ENCODE results near the gene MT1B. TPM values are rescaled to one million over a fixed set of nuclear protein-coding genes. Genes with fewer than 3 reads are reported as not detected.

The MT1B gene
- total and polyA plus RNA-seq, 9 of the 15 experiments (the other 6 are each of a cell fraction or from before 2014, with no cell fraction given): not detected

GRCh38 chr16:56652600-56652999, 914 bp downstream of the MT1B start (continued):
- TF ChIP-seq, protein P1, sequence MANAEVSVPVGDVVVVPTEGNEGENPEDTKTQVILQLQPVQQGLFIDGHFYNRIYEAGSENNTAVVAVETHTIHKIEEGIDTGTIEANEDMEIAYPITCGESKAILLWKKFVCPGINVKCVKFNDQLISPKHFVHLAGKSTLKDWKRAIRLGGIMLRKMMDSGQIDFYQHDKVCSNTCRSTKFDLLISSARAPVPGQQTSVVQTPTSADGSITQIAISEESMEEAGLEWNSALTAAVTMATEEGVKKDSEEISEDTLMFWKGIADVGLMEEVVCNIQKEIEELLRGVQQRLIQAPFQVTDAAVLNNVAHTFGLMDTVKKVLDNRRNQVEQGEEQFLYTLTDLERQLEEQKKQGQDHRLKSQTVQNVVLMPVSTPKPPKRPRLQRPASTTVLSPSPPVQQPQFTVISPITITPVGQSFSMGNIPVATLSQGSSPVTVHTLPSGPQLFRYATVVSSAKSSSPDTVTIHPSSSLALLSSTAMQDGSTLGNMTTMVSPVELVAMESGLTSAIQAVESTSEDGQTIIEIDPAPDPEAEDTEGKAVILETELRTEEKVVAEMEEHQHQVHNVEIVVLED (CRISPR knock-in tag; IDR thresholded peaks at IDR 0.05): no peak
- TF ChIP-seq HNRNPLL (IDR thresholded peaks at IDR 0.05; ENCODE audit: low read depth, low read length, poor library complexity, severe bottlenecking) (no peak), HCFC1 (IDR thresholded peaks at IDR 0.05; ENCODE audit: low read depth, low read length) (no peak), SMC3 (conservative IDR thresholded peaks at IDR 0.05; ENCODE audit: insufficient read depth, low read depth, low read length) (no peak)

DNA sequence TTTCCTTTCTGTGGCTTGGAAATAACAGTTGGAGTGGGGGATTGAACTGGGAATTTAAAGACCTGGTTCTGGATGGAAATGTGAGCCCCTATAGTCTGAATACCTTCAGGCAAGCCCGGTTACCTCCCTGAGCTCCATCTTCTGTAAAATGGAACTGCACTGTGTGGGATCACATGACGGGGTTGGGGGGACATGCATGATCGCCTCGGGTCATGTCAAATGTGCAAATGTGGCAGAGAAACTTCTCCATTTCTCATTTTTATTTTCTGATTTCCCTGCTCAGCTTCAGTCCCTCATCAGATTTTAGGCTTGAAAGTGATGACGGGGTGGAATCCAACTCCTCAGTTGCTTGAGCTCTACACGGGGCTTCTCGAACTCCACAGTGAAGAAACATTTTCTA, 1.5 kb downstream of the MT1B start:
- no peak overlapping the region for H2AFZ ChIP-seq (ENCODE audit: low read depth, low read length)
- no peak overlapping the region for H3K27ac ChIP-seq (ENCODE audit: extremely low read depth, low read depth, low read length)
- ATAC-seq (no peak), FAIRE-seq (no peak), DNase-seq (ENCODE audit: extremely low read depth in 1 of 4, low spot score in 3 of 4) (no peak)
- H3K9me1 ChIP-seq (ENCODE audit: control insufficient read depth, insufficient read depth, low read length): no peaks in the 10 kb centered on the region
- H3K4me3 ChIP-seq: no peak overlapping the region
- intact Hi-C loops (cut with micrococcal nuclease): no loop called here
- H4K20me1 ChIP-seq (replicated peaks; ENCODE audit: control insufficient read depth, insufficient read depth, low read length): no peaks in the 10 kb centered on the region
- H3K9ac ChIP-seq (ENCODE audit: insufficient read depth in 1 of 2, low read depth in 2 of 2, low read length in 2 of 2): no peak overlapping the region
- 0% methylated on average over 7 of the region's 7 CpGs for WGBS (ENCODE audit: insufficient coverage, low coverage, missing lambda C conversion rate)
- no TSS peak for BruUV-seq (replicated peaks)
- no peaks in the 10 kb centered on the region for H3K36me3 ChIP-seq (ENCODE audit: control insufficient read depth, insufficient read depth, low read length)
- peaks cover 27 to 67% of the 10 kb centered on the region in 2 experiments; a peak in 4 of 5 replicates for H3K27me3 ChIP-seq (ENCODE audit: control insufficient read depth in 2 of 2, insufficient read depth in 2 of 2, low read length in 2 of 2)
- peaks cover 0 to 6% of the 10 kb centered on the region in 2 experiments; a peak in 2 of 5 replicates for H3K4me1 ChIP-seq (replicated peaks in 1 of 2; ENCODE audit: control insufficient read depth in 2 of 2, insufficient read depth in 2 of 2, low read length in 2 of 2)
- H3K4me2 ChIP-seq (ENCODE audit: insufficient read depth, low read length): no peak overlapping the region
- no peaks in the 10 kb centered on the region for H3K79me2 ChIP-seq (ENCODE audit: control insufficient read depth, insufficient read depth, low read length)
- CTCF ChIA-PET (ENCODE audit: low intra/inter-chr PET ratio): no interaction called here
- H3K9me3 ChIP-seq (replicated peaks; ENCODE audit: control insufficient read depth, insufficient read depth, low read depth, low read length): no peaks in the 10 kb centered on the region
- in situ Hi-C loops (cut with MboI): no loop called here
- POLR2A ChIA-PET: interaction anchor here (0.7 kb wide), 1 partner anchor 23 kb away, joined by 3 read pairs; no protein-coding TSS in a partner anchor
- TF ChIP-seq CEBPB (tag; IDR thresholded peaks at IDR 0.05) (no peak), ATF7 (IDR thresholded peaks at IDR 0.05) (no peak), ETS2 (tag; IDR thresholded peaks at IDR 0.05; ENCODE audit: borderline replicate concordance, poor library complexity, severe bottlenecking) (no peak), ZNF586 (CRISPR knock-in tag; conservative IDR thresholded peaks at IDR 0.05) (no peak), ZNF707 (CRISPR knock-in tag; conservative IDR thresholded peaks at IDR 0.05) (no peak), YY1 (IDR thresholded peaks at IDR 0.05; ENCODE audit: borderline replicate concordance in 1 of 3, control insufficient read depth in 1 of 3, extremely low read depth in 1 of 3, insufficient read depth in 3 of 3, insufficient read length in 1 of 3, insufficient replicate concordance in 2 of 3, low read depth in 1 of 3, low read length in 2 of 3) (no peak), XRCC3 (IDR thresholded peaks at IDR 0.05) (no peak), GATA2 (CRISPR knock-in tag; IDR thresholded peaks at IDR 0.05) (no peak), ZNF561 (CRISPR knock-in tag; conservative IDR thresholded peaks at IDR 0.05) (no peak), TSC22D4 (tag; IDR thresholded peaks at IDR 0.05) (no peak), ZNF445 (CRISPR knock-in tag; IDR thresholded peaks at IDR 0.05; ENCODE audit: low read depth) (no peak), BRD4 (IDR thresholded peaks at IDR 0.05) (no peak), MITF (IDR thresholded peaks at IDR 0.05) (no peak), ZNF436 (CRISPR knock-in tag; IDR thresholded peaks at IDR 0.05) (no peak)
- TF ChIP-seq, protein P2, sequence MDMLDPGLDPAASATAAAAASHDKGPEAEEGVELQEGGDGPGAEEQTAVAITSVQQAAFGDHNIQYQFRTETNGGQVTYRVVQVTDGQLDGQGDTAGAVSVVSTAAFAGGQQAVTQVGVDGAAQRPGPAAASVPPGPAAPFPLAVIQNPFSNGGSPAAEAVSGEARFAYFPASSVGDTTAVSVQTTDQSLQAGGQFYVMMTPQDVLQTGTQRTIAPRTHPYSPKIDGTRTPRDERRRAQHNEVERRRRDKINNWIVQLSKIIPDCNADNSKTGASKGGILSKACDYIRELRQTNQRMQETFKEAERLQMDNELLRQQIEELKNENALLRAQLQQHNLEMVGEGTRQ (CRISPR knock-in tag; IDR thresholded peaks at IDR 0.05): no peak
